ENCODE measurements around the gene LENG8. TPM values are rescaled to one million over a fixed set of nuclear protein-coding genes. Genes with fewer than 3 reads are reported as not detected.

Gene LENG8
- total and polyA plus RNA-seq, 2 of the 13 experiments (the other 11 are each of a cell fraction or from before 2014, with no cell fraction given) = 14.3 to 41.9 TPM

GRCh38 chr19:54464630-54465425 is 15.8 kb downstream of the LENG8 start (continued):
- TF ChIP-seq POLR2AphosphoS2 (IDR thresholded peaks at IDR 0.05; ENCODE audit: low read depth, low read length) (no peak), ZNF33A (CRISPR knock-in tag; IDR thresholded peaks at IDR 0.05; ENCODE audit: borderline replicate concordance) (no peak), NONO (IDR thresholded peaks at IDR 0.05) (no peak), NONO (CRISPR knock-in tag; conservative IDR thresholded peaks at IDR 0.05) (peak; percentile 42; the same call in 1 of the 2 replicates), ZBTB42 (CRISPR knock-in tag; IDR thresholded peaks at IDR 0.05) (no peak), ZBTB4 (CRISPR knock-in tag; IDR thresholded peaks at IDR 0.05; ENCODE audit: borderline replicate concordance) (0 out of 2 replicates have a peak, but pooled peaks have one; percentile 47), ZFYVE20 (CRISPR knock-in tag; IDR thresholded peaks at IDR 0.05; ENCODE audit: borderline replicate concordance, low read depth) (no peak), HNRNPUL1 (IDR thresholded peaks at IDR 0.05; ENCODE audit: low read depth, low read length) (no peak), ZMYM2 (CRISPR knock-in tag; IDR thresholded peaks at IDR 0.05) (no peak), MZF1 (CRISPR knock-in tag; IDR thresholded peaks at IDR 0.05; ENCODE audit: borderline replicate concordance) (no peak), ONECUT2 (CRISPR knock-in tag; IDR thresholded peaks at IDR 0.05) (no peak), YEATS2 (CRISPR knock-in tag; IDR thresholded peaks at IDR 0.05; ENCODE audit: borderline replicate concordance) (peak; percentile 21; the same call in 1 of the 2 replicates), E2F1 (CRISPR knock-in tag; IDR thresholded peaks at IDR 0.05) (peak; percentile 43; the same call in 1 of the 2 replicates), SMC3 (IDR thresholded peaks at IDR 0.05; ENCODE audit: low read length) (no peak), ZBTB40 (IDR thresholded peaks at IDR 0.05) (no peak), ZBTB40 (CRISPR knock-in tag; IDR thresholded peaks at IDR 0.05) (peak; percentile 45; the same call in 1 of the 2 replicates)

Data from HepG2 (cell line).